HepG2 (cell line): ENCODE results near the gene ACP2. TPM values are rescaled to one million over a fixed set of nuclear protein-coding genes. Genes with fewer than 3 reads are reported as not detected.

Experiments
- ATAC-seq: fragments of 200-7000 bp; cut with Tn5 transposase; 3 replicates; pipeline ENCODE4 v1.9.1; 2020; ENCODE audit warnings: mild to moderate bottlenecking, moderate library complexity
- BruUV-seq: library from RNA; stranded (reverse); fragments of 400-500 nt; replicated peaks from 2 replicates; lab custom pipeline; 2021; lab: Mats Ljungman, UMichigan
- CTCF ChIA-PET: fragments of 300-600 bp; formaldehyde crosslinking; extraction: SDS; loops from one replicate; lab custom pipeline; 2021; ENCODE audit warnings: low total read pairs, inconsistent platforms, low intra/inter-chr PET ratio; lab: Yijun Ruan, JAX
- POLR2A ChIA-PET: fragments of 350-600 bp; sonication (Branson Sonifier 250); formaldehyde crosslinking; loops from one replicate; lab custom pipeline; 2020; ENCODE audit warnings: antibody characterized with exemption, inconsistent platforms; lab: Yijun Ruan, JAX
- DNase-seq: peaks from one replicate; pipeline ENCODE4 v3.0.0-alpha.2; 2015; ENCODE audit warnings: low spot score
- FAIRE-seq: peaks from 3 replicates; lab custom pipeline; 2011; peaks lifted over from hg19 to GRCh38; lab: Jason Lieb, UNC
- H2AFZ ChIP-seq: one replicate; pipeline ENCODE4 v1.6.1; 2011; ENCODE audit warnings: low read length, inconsistent platforms
- H3K27ac ChIP-seq: fragments of 300-600 bp; 3 replicates; pipeline ENCODE4 v1.8.0; 2011; ENCODE audit warnings: mixed run types, mild to moderate bottlenecking, mixed read lengths, low read length, inconsistent platforms; ENCODE audit not compliant: insufficient read depth; ENCODE audit errors: extremely low read length
- H3K27me3 ChIP-seq, 2 experiments: fragments of 200-600 bp in 1 of 2; 2 replicates in 1 of 2; 3 replicates in 1 of 2; pipeline versions ENCODE4 v1.6.0 to v1.8.0; 2011; ENCODE audit warnings: low read length in 2 of 2, mild to moderate bottlenecking in 2 of 2, moderate library complexity in 2 of 2, inconsistent platforms in 1 of 2; ENCODE audit not compliant: insufficient read depth in 2 of 2, control insufficient read depth in 1 of 2
- H3K36me3 ChIP-seq, 2 experiments: fragments of 200-600 bp in 1 of 2; replicated peaks in 1 of 2; 2 replicates in 1 of 2; 3 replicates in 1 of 2; pipeline versions ENCODE4 v1.5.1 to v1.8.0; 2011; ENCODE audit warnings: low read length in 2 of 2, inconsistent platforms in 1 of 2; ENCODE audit not compliant: insufficient read depth in 2 of 2, control insufficient read depth in 1 of 2
- H3K4me1 ChIP-seq: 2 replicates; pipeline ENCODE4 v1.5.1; 2012; ENCODE audit warnings: low read length, inconsistent platforms; ENCODE audit not compliant: insufficient read depth
- H3K4me2 ChIP-seq: 2 replicates; pipeline ENCODE4 v1.6.0; 2011; ENCODE audit warnings: low read depth, low read length, inconsistent platforms
- H3K4me3 ChIP-seq, 3 experiments: fragments of 200-600 bp in 1 of 3; sonication (generic), shearing (Covaris generic) in 1 of 3; replicated peaks in 1 of 3; 2 replicates each; pipeline ENCODE4 v1.5.1; 2011 to 2016; ENCODE audit warnings: low read length in 3 of 3, inconsistent platforms in 2 of 3, low read depth in 2 of 3, mild to moderate bottlenecking in 2 of 3, control low read depth in 1 of 3, mixed read lengths in 1 of 3; ENCODE audit not compliant: insufficient read depth in 1 of 3
- H3K79me2 ChIP-seq: one replicate; pipeline ENCODE4 v1.6.1; 2011; ENCODE audit warnings: low read length, inconsistent platforms; ENCODE audit not compliant: insufficient read depth
- H3K9ac ChIP-seq: 2 replicates; pipeline ENCODE4 v1.6.0; 2011; ENCODE audit warnings: mild to moderate bottlenecking, low read depth, low read length, inconsistent platforms; ENCODE audit not compliant: insufficient read depth
- H3K9me3 ChIP-seq: 2 replicates; pipeline ENCODE4 v1.5.1; 2012; ENCODE audit warnings: mild to moderate bottlenecking, low read length
- H4K20me1 ChIP-seq: 2 replicates; pipeline ENCODE4 v1.6.0; 2011; ENCODE audit warnings: inconsistent platforms, mild to moderate bottlenecking, low read length, moderate library complexity; ENCODE audit not compliant: insufficient read depth
- ARID5B ChIP-seq: IDR thresholded peaks from 2 replicates; pipeline ENCODE4 v1.4.0; 2020; ENCODE audit warnings: mild to moderate bottlenecking, missing genetic modification reagents
- ARNT ChIP-seq: fragments of 450-650 bp; IDR thresholded peaks from 2 replicates; pipeline ENCODE4 v1.6.1; 2017
- FIP1L1 ChIP-seq: fragments of 200-400 bp; formaldehyde crosslinking; IDR thresholded peaks from 2 replicates; pipeline ENCODE4 v1.6.1; 2018; ENCODE audit warnings: low read depth, mild to moderate bottlenecking, low read length, moderate library complexity, borderline replicate concordance; ENCODE audit not compliant: insufficient read depth
- FOXO1 ChIP-seq: sonication (generic); formaldehyde crosslinking; IDR thresholded peaks from 2 replicates; pipeline ENCODE4 v1.4.0; 2020; ENCODE audit warnings: missing genetic modification reagents
- HNF1A ChIP-seq, 2 experiments: sonication (generic) in 1 of 2; formaldehyde crosslinking in 1 of 2; IDR thresholded peaks; 2 replicates each; pipeline versions ENCODE4 v1.4.0 to v1.6.1; 2016 to 2020; ENCODE audit warnings: borderline replicate concordance in 1 of 2, low read depth in 1 of 2, mild to moderate bottlenecking in 1 of 2, missing genetic modification reagents in 1 of 2
- RXRB ChIP-seq: IDR thresholded peaks from 2 replicates; pipeline ENCODE4 v1.6.1; 2016; ENCODE audit warnings: borderline replicate concordance, missing genetic modification reagents, missing compliant biosample characterization
- ZNF510 ChIP-seq: sonication (generic); formaldehyde crosslinking; IDR thresholded peaks from 2 replicates; pipeline ENCODE4 v1.4.0; 2020; ENCODE audit warnings: low read depth, mild to moderate bottlenecking, missing genetic modification reagents
- ZNF572 ChIP-seq: sonication (generic); formaldehyde crosslinking; IDR thresholded peaks from 2 replicates; pipeline ENCODE4 v1.5.1; 2020; ENCODE audit warnings: mild to moderate bottlenecking, missing genetic modification reagents
- ZNF605 ChIP-seq: sonication (generic); formaldehyde crosslinking; IDR thresholded peaks from 2 replicates; pipeline ENCODE4 v1.8.0; 2022; ENCODE audit warnings: mild to moderate bottlenecking, missing genetic modification reagents
- ZNF850 ChIP-seq: sonication (generic); formaldehyde crosslinking; conservative IDR thresholded peaks from 2 replicates; pipeline ENCODE4 v1.9.0; 2021; ENCODE audit warnings: mild to moderate bottlenecking, missing genetic modification reagents
- ZNF883 ChIP-seq: sonication (generic); formaldehyde crosslinking; IDR thresholded peaks from 2 replicates; pipeline ENCODE4 v1.5.1; 2020; ENCODE audit warnings: mild to moderate bottlenecking, missing genetic modification reagents; ENCODE audit errors: not compliant biosample characterization
- WGBS: methylation state at CpG from one replicate; pipeline ENCODE4 v1.1.6; 2017; ENCODE audit warnings: low lambda C conversion rate; 5-methylcytosine and 5-hydroxymethylcytosine counted together
- in situ Hi-C: cut with HindIII; loops from 2 replicates; pipeline ENCODE4 v1.10.0; 2017; ENCODE audit warnings: low pct_unique_long_range_greater_than_20kb; ENCODE audit not compliant: extremely low pct_ligation_motif_present
- intact Hi-C: fragments of 100-400 bp; cut with micrococcal nuclease; formaldehyde crosslinking; loops from one replicate; pipeline ENCODE4 v1.10.0; 2022; ENCODE audit not compliant: unreplicated experiment
- polyA plus RNA-seq, 8 experiments: library from polyadenylated mRNA; depleted of rRNA in 3 of 8; stranded (reverse) in 7 of 8; unstranded in 1 of 8; fragments of >200 nt; fragmentation: Illumina TruSeq in 4 of 8; extraction: Trizol in 4 of 8; gene quantifications; 2 replicates each; pipeline versions ENCODE4 v1.2.1 to v1.2.3, GENCODE V29; 2011 to 2016; ENCODE audit warnings: low read depth in 4 of 8, missing spikeins in 1 of 8, mixed read lengths in 1 of 8; ENCODE audit not compliant: insufficient read depth in 1 of 8
- total RNA-seq, 5 experiments: library from RNA; depleted of rRNA; stranded (reverse); fragments of >200 nt; fragmentation: Illumina TruSeq; extraction: Trizol; gene quantifications; 2 replicates each; pipeline ENCODE4 v1.2.3, GENCODE V29; 2016; ENCODE audit warnings: low read depth in 1 of 5

The ACP2 gene
- total and polyA plus RNA-seq, 2 of the 13 experiments (the other 11 are each of a cell fraction or from before 2014, with no cell fraction given), result 17.7 to 20.2 TPM

- ChIA-PET POLR2A (interaction anchor here (0.9 to 4.1 kb wide), 9 partner anchors 11 to 69 kb away, joined by 3 to 106 read pairs (median 30); partner anchors contain the start of genes ARFGAP2, DDB2 and NR1H3), CTCF (no interaction called here)
- FAIRE-seq (no peak), ATAC-seq (no peak), DNase-seq (no peak)
- no peak for TF ChIP-seq ZNF510 (CRISPR knock-in tag)
- TF ChIP-seq ZNF883 (CRISPR knock-in tag), result no peak
- no peak for TF ChIP-seq ARID5B
- no peak for TF ChIP-seq ZNF850
- no peak for TF ChIP-seq HNF1A (IDR thresholded peaks at IDR 0.05; ENCODE audit: low read depth)
- TF ChIP-seq HNF1A (CRISPR knock-in tag; IDR thresholded peaks at IDR 0.05; ENCODE audit: borderline replicate concordance), result no peak
- no peak for TF ChIP-seq ZNF605 (CRISPR knock-in tag)
- no peak for TF ChIP-seq ZNF572
- no peak for TF ChIP-seq FIP1L1
- TF ChIP-seq RXRB (CRISPR knock-in tag), result no peak
- TF ChIP-seq FOXO1 (CRISPR knock-in tag), result no peak
- TF ChIP-seq ARNT, result no peak
- Histone ChIP-seq H4K20me1 (no peaks in the 10 kb centered on the region), H3K9me3 (no peaks in the 10 kb centered on the region), H3K79me2 (peaks cover 35% of the 10 kb centered on the region), H3K9ac (peak overlapping the region; percentile 84), H3K27ac (no peak overlapping the region), H3K27me3 (no peaks in the 10 kb centered on the region; a peak in 1 of 5 replicates), H3K36me3 (peaks cover 9 to 16% of the 10 kb centered on the region in 2 experiments; a peak in 4 of 5 replicates), H3K4me1 (peaks cover 66% of the 10 kb centered on the region), H2AFZ (no peak overlapping the region), H3K4me3 (peak overlapping the region in 2 of 3 experiments; percentile 69 to 92; a peak in 4 of 6 replicates), H3K4me2 (peak overlapping the region; percentile 88)
- WGBS, result 100% methylated on average over 2 of the region's 5 CpGs
- no TSS peak for BruUV-seq
- in situ Hi-C loops, result loop anchor here (5.0 kb wide), 1 partner anchor 70 kb away; the partner anchor contains the start of gene ARFGAP2
- intact Hi-C loops, result no loop called here
Observed at GRCh38 chr11:47247502-47247901, 1.1 kb downstream of the ACP2 start.
